Endothelial cell of umbilical vein (primary cell): Measurements from ENCODE around the gene PHACTR1.

Experiments used
- POLR2A ChIP-seq: IDR thresholded peaks from 2 replicates; pipeline ENCODE4 v1.6.1; 2012; ENCODE audit warnings: low read depth, mild to moderate bottlenecking, control low read depth, low read length
- TF ChIP-seq, protein P1 (sequence below), 2 donors: IDR thresholded peaks; 1 replicate in 1 of 2; 2 replicates in 1 of 2; pipeline ENCODE4 v1.5.1; 2011; ENCODE audit warnings: low read length in 2 of 2, mild to moderate bottlenecking in 2 of 2, moderate library complexity in 2 of 2, control low read depth in 1 of 2, inconsistent platforms in 1 of 2, low read depth in 1 of 2; ENCODE audit not compliant: insufficient read depth in 1 of 2; ENCODE audit errors: extremely low read depth in 1 of 2

DNA sequence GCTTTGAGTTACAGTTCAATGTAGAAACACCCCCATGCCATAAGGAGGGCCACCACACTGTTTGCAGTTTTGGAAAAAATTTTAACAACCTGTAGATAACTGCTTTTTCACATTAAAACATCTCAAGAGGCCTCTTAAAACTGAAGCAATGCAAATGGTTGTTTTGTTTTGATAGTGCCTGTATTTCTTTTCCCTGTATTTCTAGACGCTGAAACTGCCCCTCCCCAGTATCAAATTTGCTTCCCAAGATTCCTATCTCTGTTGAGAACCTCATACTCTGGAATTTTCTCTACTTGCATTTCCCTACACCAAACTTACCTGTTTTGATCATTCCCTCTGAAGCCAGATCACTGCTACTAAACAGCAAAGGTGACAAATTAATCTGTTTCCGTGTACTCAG lies 98.5 kb downstream of the PHACTR1 start:
- no peak for TF ChIP-seq POLR2A
- TF ChIP-seq, protein P1, sequence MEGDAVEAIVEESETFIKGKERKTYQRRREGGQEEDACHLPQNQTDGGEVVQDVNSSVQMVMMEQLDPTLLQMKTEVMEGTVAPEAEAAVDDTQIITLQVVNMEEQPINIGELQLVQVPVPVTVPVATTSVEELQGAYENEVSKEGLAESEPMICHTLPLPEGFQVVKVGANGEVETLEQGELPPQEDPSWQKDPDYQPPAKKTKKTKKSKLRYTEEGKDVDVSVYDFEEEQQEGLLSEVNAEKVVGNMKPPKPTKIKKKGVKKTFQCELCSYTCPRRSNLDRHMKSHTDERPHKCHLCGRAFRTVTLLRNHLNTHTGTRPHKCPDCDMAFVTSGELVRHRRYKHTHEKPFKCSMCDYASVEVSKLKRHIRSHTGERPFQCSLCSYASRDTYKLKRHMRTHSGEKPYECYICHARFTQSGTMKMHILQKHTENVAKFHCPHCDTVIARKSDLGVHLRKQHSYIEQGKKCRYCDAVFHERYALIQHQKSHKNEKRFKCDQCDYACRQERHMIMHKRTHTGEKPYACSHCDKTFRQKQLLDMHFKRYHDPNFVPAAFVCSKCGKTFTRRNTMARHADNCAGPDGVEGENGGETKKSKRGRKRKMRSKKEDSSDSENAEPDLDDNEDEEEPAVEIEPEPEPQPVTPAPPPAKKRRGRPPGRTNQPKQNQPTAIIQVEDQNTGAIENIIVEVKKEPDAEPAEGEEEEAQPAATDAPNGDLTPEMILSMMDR (IDR thresholded peaks at IDR 0.05; ENCODE audit: extremely low read depth in 1 of 2, insufficient read depth in 1 of 2, low read depth in 1 of 2, low read length in 2 of 2): no peak
